GM06990 (cell line): ENCODE results near the gene RERE.
"Not testable (repeated sequence)": the region's sequence is repeated elsewhere in the genome, so short reads cannot be mapped to it uniquely, and the experiment has no call there.

Experiments used
- DNase-seq: peaks from one replicate; pipeline ENCODE4 v3.0.0-alpha.2; 2011; ENCODE audit not compliant: insufficient read length; ENCODE audit errors: extremely low read depth
- H3K27me3 ChIP-seq: replicated peaks from 2 replicates; pipeline ENCODE4 v1.6.0; 2011; ENCODE audit warnings: low read length; ENCODE audit not compliant: control insufficient read depth, insufficient read depth
- H3K36me3 ChIP-seq: 2 replicates; pipeline ENCODE4 v1.5.1; 2011; ENCODE audit warnings: low read length; ENCODE audit not compliant: control insufficient read depth, insufficient read depth
- H3K4me3 ChIP-seq: replicated peaks from 2 replicates; pipeline ENCODE4 v1.5.1; 2011; ENCODE audit warnings: low read depth, mild to moderate bottlenecking, control low read depth, low read length
- CTCF ChIP-seq: IDR thresholded peaks from 2 replicates; pipeline ENCODE4 v1.5.1; 2011; ENCODE audit warnings: low read length, control low read depth, mild to moderate bottlenecking, inconsistent platforms; ENCODE audit not compliant: insufficient read depth, poor library complexity, severe bottlenecking

The RERE gene

GRCh38 chr1:8384088-8384487, 433.4 kb downstream of the RERE start:
- no peak for DNase-seq
- no peak overlapping the region for H3K4me3 ChIP-seq
- peaks cover 3% of the 10 kb centered on the region; the same call in 1 of the 2 replicates for H3K36me3 ChIP-seq
- no peak for TF ChIP-seq CTCF
- no peaks in the 10 kb centered on the region for H3K27me3 ChIP-seq

GRCh38 chr1:8382608-8383505, 434.6 kb downstream of the RERE start:
- Histone ChIP-seq H3K4me3 (no peak overlapping the region), H3K27me3 (no peaks in the 10 kb centered on the region), H3K36me3 (peaks cover 3% of the 10 kb centered on the region)
- no peak for TF ChIP-seq CTCF
- no peak for DNase-seq

- peaks cover 3% of the 10 kb centered on the region for H3K36me3 ChIP-seq
- no peak for DNase-seq
- no peak for TF ChIP-seq CTCF
- H3K27me3 ChIP-seq: no peaks in the 10 kb centered on the region
- no peak overlapping the region for H3K4me3 ChIP-seq
Observed at GRCh38 chr1:8382051-8382505, 435.4 kb downstream of the RERE start.

GRCh38 chr1:8381618-8382017, 435.8 kb downstream of the RERE start:
- no peak for TF ChIP-seq CTCF
- DNase-seq: no peak
- Histone ChIP-seq H3K4me3 (no peak overlapping the region), H3K36me3 (peaks cover 3% of the 10 kb centered on the region), H3K27me3 (no peaks in the 10 kb centered on the region)

- not testable (repeated sequence) for H3K27me3 ChIP-seq, H3K36me3 ChIP-seq, H3K4me3 ChIP-seq, DNase-seq
Observed at GRCh38 chr1:8380310-8380709, 437.1 kb downstream of the RERE start.

GRCh38 chr1:8379513-8380186, 437.8 kb downstream of the RERE start:
- Histone ChIP-seq H3K4me3 (no peak overlapping the region), H3K27me3 (no peaks in the 10 kb centered on the region), H3K36me3 (peaks cover 3% of the 10 kb centered on the region)
- no peak for DNase-seq
- no peak for TF ChIP-seq CTCF
